OCI-LY1 (cell line): ENCODE measurements around the gene TMEM164.

ENCODE experiments used
- EZH2 ChIP-seq: fragments of 200-600 bp; sonication (generic), shearing (Covaris generic); IDR thresholded peaks from 2 replicates; pipeline ENCODE4 v1.8.0; 2017; ENCODE audit warnings: borderline replicate concordance, mixed run types, mild to moderate bottlenecking, antibody characterized with exemption, low read length, moderate library complexity, mixed read lengths
- TF ChIP-seq, protein P1 (sequence below): fragments of 200-600 bp; sonication (generic), shearing (Covaris generic); IDR thresholded peaks from 2 replicates; pipeline ENCODE4 v1.5.1; 2017; ENCODE audit warnings: mild to moderate bottlenecking, antibody characterized with exemption, low read length, moderate library complexity, mixed read lengths

DNA sequence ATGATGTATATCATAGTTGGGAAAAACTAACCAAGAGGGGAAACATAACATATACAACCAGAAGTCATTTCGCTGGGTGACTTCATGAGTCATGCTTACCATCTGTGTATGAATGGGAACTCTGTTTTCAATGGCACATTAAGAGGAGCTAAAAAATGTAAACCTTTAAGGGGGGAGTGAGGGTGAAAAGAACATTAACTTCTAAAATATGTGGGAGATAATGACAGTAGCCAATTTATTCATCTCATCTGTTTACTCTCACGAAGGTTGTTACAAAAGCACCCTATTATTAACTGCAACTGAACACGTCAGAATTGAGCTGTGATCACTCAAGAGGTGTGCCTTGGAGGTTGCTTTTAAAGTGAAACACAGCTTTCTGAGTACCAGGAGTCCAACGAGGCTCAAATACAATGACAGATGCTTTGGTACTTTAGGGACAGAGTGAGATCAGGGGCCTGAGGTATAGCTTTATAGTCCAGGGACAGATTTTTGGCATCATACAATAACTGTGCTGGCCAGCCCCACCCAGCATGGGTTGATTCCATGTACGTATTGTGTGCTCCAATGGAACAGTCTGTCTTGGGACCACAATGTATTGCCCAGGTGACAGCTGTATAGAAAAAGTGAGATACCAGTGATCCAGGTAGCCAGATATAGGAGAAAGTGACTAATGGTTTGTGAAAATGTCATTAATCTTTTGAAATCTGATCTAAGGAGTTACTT is 207.7 kb downstream of the TMEM164 start:
- TF ChIP-seq, protein P1, sequence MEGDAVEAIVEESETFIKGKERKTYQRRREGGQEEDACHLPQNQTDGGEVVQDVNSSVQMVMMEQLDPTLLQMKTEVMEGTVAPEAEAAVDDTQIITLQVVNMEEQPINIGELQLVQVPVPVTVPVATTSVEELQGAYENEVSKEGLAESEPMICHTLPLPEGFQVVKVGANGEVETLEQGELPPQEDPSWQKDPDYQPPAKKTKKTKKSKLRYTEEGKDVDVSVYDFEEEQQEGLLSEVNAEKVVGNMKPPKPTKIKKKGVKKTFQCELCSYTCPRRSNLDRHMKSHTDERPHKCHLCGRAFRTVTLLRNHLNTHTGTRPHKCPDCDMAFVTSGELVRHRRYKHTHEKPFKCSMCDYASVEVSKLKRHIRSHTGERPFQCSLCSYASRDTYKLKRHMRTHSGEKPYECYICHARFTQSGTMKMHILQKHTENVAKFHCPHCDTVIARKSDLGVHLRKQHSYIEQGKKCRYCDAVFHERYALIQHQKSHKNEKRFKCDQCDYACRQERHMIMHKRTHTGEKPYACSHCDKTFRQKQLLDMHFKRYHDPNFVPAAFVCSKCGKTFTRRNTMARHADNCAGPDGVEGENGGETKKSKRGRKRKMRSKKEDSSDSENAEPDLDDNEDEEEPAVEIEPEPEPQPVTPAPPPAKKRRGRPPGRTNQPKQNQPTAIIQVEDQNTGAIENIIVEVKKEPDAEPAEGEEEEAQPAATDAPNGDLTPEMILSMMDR, result no peak
- no peak for TF ChIP-seq EZH2
